Calu3 (cell line): ENCODE results near the gene EIF1. TPM values are rescaled to one million over a fixed set of nuclear protein-coding genes. Genes with fewer than 3 reads are reported as not detected.
A peak's percentile ranks its signal among the peaks of the same experiment; 100 is the strongest.

Experiments
- BruUV-seq: library from RNA; stranded (reverse); fragments of 400-500 nt; replicated peaks from 2 replicates; lab custom pipeline; 2021; lab: Mats Ljungman, UMichigan
- CTCF ChIA-PET: fragments of 300-600 bp; sonication (Branson Sonifier 250); formaldehyde crosslinking; loops from one replicate; lab custom pipeline; 2022; ENCODE audit warnings: antibody characterized with exemption; lab: Charles Lee
- DNase-seq: peaks from one replicate; pipeline ENCODE4 v3.0.0; 2022
- H3K27ac Mint-ChIP-seq: one replicate; pipeline ENCODE4 v1.8.0; 2022; ENCODE audit warnings: mixed read lengths; ENCODE audit not compliant: unreplicated experiment
- H3K27me3 Mint-ChIP-seq: one replicate; pipeline ENCODE4 v1.8.0; 2022; ENCODE audit warnings: mixed read lengths; ENCODE audit not compliant: unreplicated experiment
- H3K36me3 Mint-ChIP-seq: one replicate; pipeline ENCODE4 v1.8.0; 2022; ENCODE audit warnings: mild to moderate bottlenecking, moderate library complexity, mixed read lengths; ENCODE audit not compliant: insufficient read depth, unreplicated experiment
- H3K4me1 Mint-ChIP-seq: one replicate; pipeline ENCODE4 v1.8.0; 2022; ENCODE audit warnings: mild to moderate bottlenecking, low read depth, mixed read lengths; ENCODE audit not compliant: unreplicated experiment
- H3K4me3 Mint-ChIP-seq: one replicate; pipeline ENCODE4 v1.8.0; 2022; ENCODE audit warnings: mild to moderate bottlenecking, low read depth, moderate library complexity, mixed read lengths; ENCODE audit not compliant: unreplicated experiment
- H3K9me3 Mint-ChIP-seq: one replicate; pipeline ENCODE4 v1.8.0; 2022; ENCODE audit warnings: low read depth, mixed read lengths; ENCODE audit not compliant: unreplicated experiment
- intact Hi-C: fragments of 100-400 bp; cut with micrococcal nuclease; formaldehyde crosslinking; loops from one replicate; pipeline ENCODE4 v1.10.0; 2022; ENCODE audit not compliant: unreplicated experiment
- total RNA-seq: library from RNA; stranded (reverse); gene quantifications from 2 replicates; pipeline ENCODE4 v1.2.3, GENCODE V29; 2022
- TF ChIP-seq, protein P1 (sequence below): fragments of 200-600 bp; IDR thresholded peaks from one replicate; pipeline ENCODE4 v1.8.0; 2022; ENCODE audit warnings: antibody characterized with exemption; ENCODE audit not compliant: unreplicated experiment

Gene EIF1
- total RNA-seq, 1 experiment from 2014 or later: 937 TPM

DNA sequence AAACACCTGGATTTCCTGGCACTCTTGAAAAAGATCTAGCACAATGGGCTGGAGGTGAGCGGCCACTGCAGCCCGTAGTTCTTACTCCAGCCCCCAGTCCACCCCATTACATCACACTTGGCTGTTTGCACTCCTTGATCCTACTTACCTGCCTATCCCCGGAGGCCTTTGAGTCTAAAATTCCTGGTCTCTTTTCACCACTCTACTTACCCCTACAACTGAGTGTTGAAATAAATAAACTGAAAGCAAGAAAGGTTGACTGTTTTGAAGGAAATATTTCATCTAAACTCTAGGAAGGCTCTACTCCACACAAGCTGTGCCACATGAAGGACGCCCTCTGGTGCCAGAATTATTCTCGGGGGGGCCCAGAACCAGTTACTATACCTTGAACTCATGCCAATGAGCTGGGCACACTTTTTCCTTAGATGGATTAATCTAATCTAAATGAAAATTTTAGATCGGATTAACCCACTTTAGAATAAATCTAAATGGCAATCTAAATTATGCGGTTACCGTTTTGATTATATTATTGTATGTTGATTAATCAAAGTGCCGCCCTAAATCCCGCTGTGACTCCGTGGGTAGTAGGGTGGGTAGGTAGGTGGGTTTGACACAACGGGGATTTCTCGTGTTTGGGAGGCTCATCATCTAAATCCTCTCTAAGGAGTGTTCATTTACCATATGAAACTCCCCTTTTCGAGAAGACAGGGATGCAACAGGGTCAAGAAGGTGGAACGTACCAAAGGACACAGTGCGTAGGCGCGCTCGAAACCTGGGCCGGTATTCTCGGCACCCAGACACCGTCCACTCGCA is 651 bp upstream of the EIF1 start:
- peak; percentile 88 for DNase-seq
- peaks cover 35% of the 10 kb centered on the region for H3K4me1 Mint-ChIP-seq
- peaks cover 55% of the 10 kb centered on the region for H3K36me3 Mint-ChIP-seq
- no peaks in the 10 kb centered on the region for H3K27me3 Mint-ChIP-seq
- H3K4me3 Mint-ChIP-seq: peak overlapping the region; percentile 86
- H3K27ac Mint-ChIP-seq: peak overlapping the region; percentile 99
- CTCF ChIA-PET: interaction anchor here (0.5 to 4.3 kb wide), 20 partner anchors 8 to 1129 kb away, joined by 3 to 139 read pairs (median 5); partner anchors contain the start of genes JUP, KLHL11, KRT16 and P3H4
- intact Hi-C loops: loop anchor here (1.0 kb wide), 1 partner anchor 9 kb away; no protein-coding TSS in a partner anchor
- TSS peak; percentile 96 for BruUV-seq
- peaks cover 2% of the 10 kb centered on the region for H3K9me3 Mint-ChIP-seq
- TF ChIP-seq, protein P1, sequence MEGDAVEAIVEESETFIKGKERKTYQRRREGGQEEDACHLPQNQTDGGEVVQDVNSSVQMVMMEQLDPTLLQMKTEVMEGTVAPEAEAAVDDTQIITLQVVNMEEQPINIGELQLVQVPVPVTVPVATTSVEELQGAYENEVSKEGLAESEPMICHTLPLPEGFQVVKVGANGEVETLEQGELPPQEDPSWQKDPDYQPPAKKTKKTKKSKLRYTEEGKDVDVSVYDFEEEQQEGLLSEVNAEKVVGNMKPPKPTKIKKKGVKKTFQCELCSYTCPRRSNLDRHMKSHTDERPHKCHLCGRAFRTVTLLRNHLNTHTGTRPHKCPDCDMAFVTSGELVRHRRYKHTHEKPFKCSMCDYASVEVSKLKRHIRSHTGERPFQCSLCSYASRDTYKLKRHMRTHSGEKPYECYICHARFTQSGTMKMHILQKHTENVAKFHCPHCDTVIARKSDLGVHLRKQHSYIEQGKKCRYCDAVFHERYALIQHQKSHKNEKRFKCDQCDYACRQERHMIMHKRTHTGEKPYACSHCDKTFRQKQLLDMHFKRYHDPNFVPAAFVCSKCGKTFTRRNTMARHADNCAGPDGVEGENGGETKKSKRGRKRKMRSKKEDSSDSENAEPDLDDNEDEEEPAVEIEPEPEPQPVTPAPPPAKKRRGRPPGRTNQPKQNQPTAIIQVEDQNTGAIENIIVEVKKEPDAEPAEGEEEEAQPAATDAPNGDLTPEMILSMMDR: peak; percentile 63

DNA sequence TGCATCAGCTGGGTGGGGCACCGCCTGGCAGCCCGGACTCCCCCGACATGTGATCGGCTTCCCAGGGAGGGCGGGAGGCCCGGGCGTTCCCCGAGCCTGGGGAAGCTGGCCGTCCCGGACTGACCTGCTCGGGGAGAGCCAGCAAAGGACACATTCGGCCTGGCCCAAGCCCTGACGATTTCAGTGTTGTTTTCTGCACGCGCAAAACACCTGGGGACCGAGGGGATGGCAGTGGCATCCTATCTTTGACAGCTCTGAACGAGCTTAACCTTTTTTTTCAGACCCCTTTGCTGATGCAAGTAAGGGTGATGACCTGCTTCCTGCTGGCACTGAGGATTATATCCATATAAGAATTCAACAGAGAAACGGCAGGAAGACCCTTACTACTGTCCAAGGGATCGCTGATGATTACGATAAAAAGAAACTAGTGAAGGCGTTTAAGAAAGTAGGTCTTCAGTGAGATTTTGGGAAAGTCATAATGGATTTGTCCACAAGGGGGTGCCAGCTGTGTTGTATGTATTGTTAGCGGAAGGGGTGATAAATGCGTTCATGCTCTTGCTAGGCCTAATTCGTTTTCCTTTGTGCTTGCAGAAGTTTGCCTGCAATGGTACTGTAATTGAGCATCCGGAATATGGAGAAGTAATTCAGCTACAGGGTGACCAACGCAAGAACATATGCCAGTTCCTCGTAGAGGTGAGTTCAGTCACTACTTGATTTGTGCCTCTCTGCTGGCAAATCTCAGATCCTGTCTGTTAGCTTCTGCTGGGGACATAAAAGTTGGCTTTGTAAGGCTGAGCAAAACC is 1.0 kb downstream of the EIF1 start:
- DNase-seq: peak; percentile 78
- CTCF ChIA-PET: interaction anchor here (0.5 to 4.3 kb wide), 12 partner anchors 12 to 1157 kb away, joined by 3 to 139 read pairs (median 5); partner anchors contain the start of genes DNAJC7, JUP and KLHL11
- peaks cover 71% of the 10 kb centered on the region for H3K36me3 Mint-ChIP-seq
- peak overlapping the region; percentile 99 for H3K27ac Mint-ChIP-seq
- intact Hi-C loops: no loop called here
- TF ChIP-seq, protein P1: peak; percentile 87
- BruUV-seq: TSS peak; percentile 45
- H3K4me3 Mint-ChIP-seq: peak overlapping the region; percentile 86
- peaks cover 36% of the 10 kb centered on the region for H3K4me1 Mint-ChIP-seq
- H3K9me3 Mint-ChIP-seq: peaks cover 2% of the 10 kb centered on the region
- no peaks in the 10 kb centered on the region for H3K27me3 Mint-ChIP-seq

DNA sequence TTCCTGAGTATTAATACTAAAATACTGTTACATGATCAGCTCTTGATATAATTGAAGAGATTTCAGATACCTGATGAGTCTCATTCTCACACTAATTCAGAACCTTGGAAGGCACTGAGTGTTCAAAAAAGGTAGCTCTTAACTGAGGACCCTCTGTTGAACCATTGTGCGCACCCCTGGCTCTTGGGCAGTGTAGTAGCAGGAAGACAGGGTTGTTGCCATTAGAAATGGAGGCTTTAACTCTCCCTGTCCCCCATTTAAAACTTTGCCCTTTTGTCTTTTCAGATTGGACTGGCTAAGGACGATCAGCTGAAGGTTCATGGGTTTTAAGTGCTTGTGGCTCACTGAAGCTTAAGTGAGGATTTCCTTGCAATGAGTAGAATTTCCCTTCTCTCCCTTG is 1.8 kb downstream of the EIF1 start:
- Mint-ChIP-seq H3K27me3 (no peaks in the 10 kb centered on the region), H3K4me3 (peak overlapping the region; percentile 86), H3K9me3 (peaks cover 2% of the 10 kb centered on the region), H3K27ac (peak overlapping the region; percentile 99), H3K36me3 (peaks cover 79% of the 10 kb centered on the region), H3K4me1 (peaks cover 42% of the 10 kb centered on the region)
- BruUV-seq: no TSS peak
- DNase-seq: no peak
- CTCF ChIA-PET: interaction anchor here (1.7 to 4.3 kb wide), 4 partner anchors 13 to 155 kb away, joined by 3 to 139 read pairs (median 8); no protein-coding TSS in a partner anchor
- TF ChIP-seq, protein P1: no peak
- intact Hi-C loops: no loop called here

DNA sequence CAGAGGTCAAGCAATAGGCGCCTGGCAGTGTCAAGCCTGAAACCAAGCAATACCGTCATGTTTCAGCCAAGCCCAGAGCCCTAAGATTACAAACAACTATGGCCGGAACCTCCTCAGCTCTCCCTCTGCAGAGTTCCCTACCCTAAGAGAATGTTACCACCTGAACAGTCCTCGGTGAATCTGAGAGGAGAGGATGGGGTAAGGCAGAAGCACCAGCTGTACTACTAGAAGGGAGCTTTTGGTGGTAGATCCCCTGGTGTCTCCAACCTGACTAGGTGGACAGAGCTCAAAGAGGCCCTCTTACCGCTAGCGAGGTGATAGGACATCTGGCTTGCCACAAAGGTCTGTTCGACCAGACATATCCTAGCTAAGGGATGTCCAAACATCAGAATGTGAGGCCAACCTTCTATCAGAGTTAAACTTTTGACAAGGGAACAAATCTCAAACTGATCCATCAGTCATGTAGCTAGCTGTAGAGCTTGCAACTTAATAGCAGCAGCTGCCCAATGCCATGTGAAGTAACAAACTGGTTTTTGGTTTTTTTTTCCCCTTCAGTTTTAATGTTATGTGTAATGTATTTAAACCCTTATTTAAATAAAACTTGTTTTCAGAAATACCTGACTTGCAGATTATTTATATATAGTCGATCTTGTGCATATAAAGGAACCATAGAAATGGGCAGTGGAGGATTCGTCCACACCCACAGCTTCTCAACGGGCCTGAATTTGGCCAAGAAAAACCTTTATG is 2.5 kb downstream of the EIF1 start:
- H3K9me3 Mint-ChIP-seq: no peaks in the 10 kb centered on the region
- intact Hi-C loops: no loop called here
- H3K36me3 Mint-ChIP-seq: peaks cover 86% of the 10 kb centered on the region
- TF ChIP-seq, protein P1: no peak
- peak overlapping the region; percentile 86 for H3K4me3 Mint-ChIP-seq
- CTCF ChIA-PET: interaction anchor here (0.6 to 4.3 kb wide), 5 partner anchors 13 to 1565 kb away, joined by 3 to 139 read pairs (median 4); no protein-coding TSS in a partner anchor
- no peaks in the 10 kb centered on the region for H3K27me3 Mint-ChIP-seq
- peak overlapping the region; percentile 99 for H3K27ac Mint-ChIP-seq
- no peak for DNase-seq
- peaks cover 49% of the 10 kb centered on the region for H3K4me1 Mint-ChIP-seq
- BruUV-seq: no TSS peak
